Naive thymus-derived CD4-positive, alpha-beta T cell (primary cell): ENCODE results near the gene IP6K1. TPM values are rescaled to one million over a fixed set of nuclear protein-coding genes. Genes with fewer than 3 reads are reported as not detected.

Experiments
- ATAC-seq: fragments of 150-1000 bp; cut with Tn5 transposase; 2 replicates; pipeline ENCODE4 v1.10.0; 2021; ENCODE audit warnings: mild to moderate bottlenecking, moderate library complexity
- CTCF ChIA-PET: fragments of 350-600 bp; sonication (Branson Sonifier 250); formaldehyde crosslinking; loops from one replicate; lab custom pipeline; 2021; ENCODE audit warnings: antibody characterized with exemption; lab: Charles Lee
- POLR2A ChIA-PET: fragments of 350-600 bp; sonication (Branson Sonifier 250); formaldehyde crosslinking; loops from one replicate; lab custom pipeline; 2021; ENCODE audit warnings: antibody characterized with exemption, inconsistent platforms; lab: Charles Lee
- DNase-seq, 9 donors: peaks; one replicate each; pipeline versions ENCODE4 v3.0.0 to v3.0.0-alpha.2; 2020 to 2022; ENCODE audit warnings: mixed read lengths in 1 of 9
- H3K27ac ChIP-seq: one replicate; pipeline ENCODE4 v1.7.0; 2013; ENCODE audit warnings: mild to moderate bottlenecking, low read depth, low read length, moderate library complexity
- H3K27me3 ChIP-seq, 2 donors: one replicate each; pipeline ENCODE4 v1.7.0; 2013; ENCODE audit warnings: low read length in 2 of 2, mild to moderate bottlenecking in 2 of 2, moderate library complexity in 2 of 2; ENCODE audit not compliant: control insufficient read depth in 2 of 2, insufficient read depth in 2 of 2
- H3K36me3 ChIP-seq, 3 experiments: 1 replicate in 2 of 3; 2 replicates in 1 of 3; pipeline ENCODE4 v1.7.0; 2013; ENCODE audit warnings: low read length in 3 of 3, mild to moderate bottlenecking in 3 of 3, moderate library complexity in 1 of 3; ENCODE audit not compliant: insufficient read depth in 3 of 3, control insufficient read depth in 2 of 3
- H3K4me1 ChIP-seq, 2 donors: one replicate each; pipeline ENCODE4 v1.7.0; 2013; ENCODE audit warnings: low read length in 2 of 2, mild to moderate bottlenecking in 2 of 2, moderate library complexity in 1 of 2; ENCODE audit not compliant: control insufficient read depth in 2 of 2, insufficient read depth in 2 of 2
- H3K4me3 ChIP-seq: 2 replicates; pipeline ENCODE4 v1.7.0; 2013; ENCODE audit warnings: mild to moderate bottlenecking, low read length
- H3K9me3 ChIP-seq, 3 experiments: 1 replicate in 2 of 3; 2 replicates in 1 of 3; pipeline ENCODE4 v1.7.0; 2013; ENCODE audit warnings: low read length in 3 of 3; ENCODE audit not compliant: control insufficient read depth in 2 of 3
- H3K27ac Mint-ChIP-seq, 9 donors: one replicate each; pipeline ENCODE4 v1.8.0; 2020 to 2022; ENCODE audit warnings: mixed read lengths in 9 of 9, mild to moderate bottlenecking in 8 of 9, moderate library complexity in 5 of 9, inconsistent platforms in 2 of 9
- H3K27me3 Mint-ChIP-seq, 5 donors: one replicate each; pipeline ENCODE4 v1.8.0; 2021 to 2022; ENCODE audit warnings: mixed read lengths in 5 of 5, mild to moderate bottlenecking in 1 of 5
- H3K36me3 Mint-ChIP-seq, 5 donors: one replicate each; pipeline ENCODE4 v1.8.0; 2020 to 2022; ENCODE audit warnings: mixed read lengths in 5 of 5, mild to moderate bottlenecking in 3 of 5, inconsistent platforms in 1 of 5
- H3K4me1 Mint-ChIP-seq, 7 donors: one replicate each; pipeline ENCODE4 v1.8.0; 2020 to 2022; ENCODE audit warnings: mixed read lengths in 7 of 7, mild to moderate bottlenecking in 3 of 7, inconsistent platforms in 1 of 7
- H3K4me3 Mint-ChIP-seq, 10 donors: one replicate each; pipeline ENCODE4 v1.8.0; 2020 to 2022; ENCODE audit warnings: mild to moderate bottlenecking in 10 of 10, mixed read lengths in 10 of 10, moderate library complexity in 6 of 10, inconsistent platforms in 2 of 10
- H3K9me3 Mint-ChIP-seq, 11 donors: one replicate each; pipeline ENCODE4 v1.8.0; 2020 to 2022; ENCODE audit warnings: mixed read lengths in 11 of 11, mild to moderate bottlenecking in 4 of 11, inconsistent platforms in 1 of 11, moderate library complexity in 1 of 11
- intact Hi-C, 2 donors: fragments of 100-400 bp; cut with micrococcal nuclease; formaldehyde crosslinking; loops; one replicate each; pipeline ENCODE4 v1.15.1; 2023
- polyA plus RNA-seq, 2 donors: library from polyadenylated mRNA; unstranded; fragments of 300-500 nt; fragmentation: Illumina TruSeq; gene quantifications; one replicate each; pipeline ENCODE4 v1.2.3, GENCODE V29; 2021
- total RNA-seq, 6 experiments: library from RNA in 5 of 6; stranded (reverse) in 5 of 6; gene quantifications; 1 replicate in 5 of 6; 2 replicates in 1 of 6; pipeline ENCODE4 v1.2.3 and lab custom pipeline; 2021 to 2026

Gene IP6K1
- total and polyA plus RNA-seq, 7 experiments from 2014 or later, result 18.4 to 57.0 (median 45.4) TPM

DNA sequence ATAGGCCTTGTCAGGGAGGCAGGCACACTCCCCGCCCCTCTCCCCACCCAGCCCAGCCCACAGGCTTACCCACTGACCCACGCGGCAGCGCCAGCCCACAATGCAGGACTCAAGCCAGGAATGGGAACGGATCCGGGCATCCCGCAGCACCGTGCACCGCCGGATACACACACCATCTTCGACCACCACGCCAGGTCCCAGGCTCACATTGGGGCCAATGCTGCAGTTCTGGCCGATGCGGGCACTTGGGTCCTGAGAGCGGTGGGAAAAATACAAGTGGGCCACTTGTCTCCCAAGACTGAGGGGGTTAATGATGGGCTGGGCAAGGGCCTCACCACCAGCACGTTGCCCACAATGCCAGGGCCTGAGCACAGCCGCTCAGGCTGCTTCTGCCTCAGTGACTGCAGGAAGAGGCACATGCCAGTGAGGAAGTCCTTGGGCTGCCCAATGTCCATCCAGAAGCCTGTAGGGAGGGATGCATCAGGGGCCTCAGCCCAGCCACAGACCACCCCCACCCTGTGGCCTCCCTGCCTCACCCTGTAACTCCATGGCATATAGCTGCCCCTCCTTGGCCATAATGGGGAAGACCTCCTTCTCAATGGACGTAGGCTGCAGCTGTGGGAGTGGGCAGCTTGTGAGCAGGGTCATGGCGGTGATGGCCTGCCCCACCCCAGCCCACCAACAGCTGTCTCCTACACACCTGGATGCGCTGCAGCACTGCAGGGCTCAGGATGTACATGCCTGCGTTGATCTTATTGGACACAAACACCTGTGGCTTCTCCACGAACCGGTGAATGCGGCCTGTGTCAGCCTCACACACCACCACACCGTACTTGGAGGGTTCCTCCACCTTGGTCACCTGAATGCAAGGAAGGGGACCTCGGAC, 64.2 kb downstream of the IP6K1 start:
- ChIA-PET CTCF (interaction anchor here (1.2 kb wide), 1 partner anchor 116 kb away, joined by 4 read pairs; no protein-coding TSS in a partner anchor), POLR2A (interaction anchor here (0.7 to 1.5 kb wide), 4 partner anchors 10 to 81 kb away, joined by 3 to 5 read pairs (median 4); no protein-coding TSS in a partner anchor)
- Histone ChIP-seq H3K9me3 (no peaks in the 10 kb centered on the region), H3K36me3 (peaks cover 0 to 35% (median 0%) of the 10 kb centered on the region in 3 experiments), H3K27ac (peak overlapping the region; percentile 96), H3K27me3 (no peaks in the 10 kb centered on the region), H3K4me1 (peaks cover 17 to 22% of the 10 kb centered on the region in 2 donors), H3K4me3 (no peak overlapping the region)
- peak overlapping the region; percentile 82 to 99 (median 97) for H3K27ac Mint-ChIP-seq
- no peaks in the 10 kb centered on the region for H3K27me3 Mint-ChIP-seq
- intact Hi-C loops, result loop anchor here (5.0 kb wide), 4 partner anchors 35 to 205 kb away; partner anchors contain the start of genes MON1A (in 1 of the 2), MST1 (in 1 of the 2), RNF123 (in 1 of the 2) and TRAIP (in 1 of the 2)
- peaks cover 0 to 5% (median 0%) of the 10 kb centered on the region in 11 donors for H3K9me3 Mint-ChIP-seq
- ATAC-seq, result no peak
- peaks cover 18 to 42% (median 35%) of the 10 kb centered on the region in 7 donors for H3K4me1 Mint-ChIP-seq
- no peak for DNase-seq
- peak overlapping the region; percentile 91 to 98 (median 96) for H3K4me3 Mint-ChIP-seq
- peaks cover 0 to 16% (median 0%) of the 10 kb centered on the region in 5 donors for H3K36me3 Mint-ChIP-seq

DNA sequence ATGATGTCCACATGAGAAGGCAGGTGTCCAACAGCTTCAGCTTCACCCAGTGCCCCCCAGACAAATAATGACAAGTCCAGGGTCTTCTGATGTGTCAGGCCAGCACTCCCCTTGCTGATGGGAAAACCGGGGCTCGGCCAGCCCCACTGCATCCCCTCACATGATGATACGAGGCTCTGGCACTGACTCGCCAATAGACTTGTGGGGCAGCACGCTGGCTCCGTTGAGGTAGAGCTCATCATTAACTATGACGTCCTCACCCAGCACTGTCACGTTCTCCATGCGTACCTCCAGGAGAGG, 64.8 kb downstream of the IP6K1 start:
- DNase-seq, result no peak
- Mint-ChIP-seq H3K9me3 (peaks cover 0 to 5% (median 0%) of the 10 kb centered on the region in 11 donors), H3K4me3 (peak overlapping the region in 3 of 10 donors; percentile 45 to 92 (median 56)), H3K4me1 (peaks cover 18 to 42% (median 35%) of the 10 kb centered on the region in 7 donors), H3K27me3 (no peaks in the 10 kb centered on the region), H3K27ac (peak overlapping the region in 2 of 9 donors; percentile 38 to 43), H3K36me3 (peaks cover 0 to 16% (median 0%) of the 10 kb centered on the region in 5 donors)
- Histone ChIP-seq H3K4me1 (peaks cover 17 to 22% of the 10 kb centered on the region in 2 donors), H3K4me3 (no peak overlapping the region), H3K27me3 (no peaks in the 10 kb centered on the region), H3K36me3 (peaks cover 0 to 29% (median 0%) of the 10 kb centered on the region in 3 experiments), H3K27ac (no peak overlapping the region), H3K9me3 (no peaks in the 10 kb centered on the region)
- intact Hi-C loops, result loop anchor here (5.0 kb wide), 4 partner anchors 34 to 206 kb away; partner anchors contain the start of genes MON1A (in 1 of the 2), MST1 (in 1 of the 2), RNF123 (in 1 of the 2) and TRAIP (in 1 of the 2)
- no peak for ATAC-seq
- ChIA-PET CTCF (interaction anchor here (1.2 kb wide), 1 partner anchor 117 kb away, joined by 4 read pairs; no protein-coding TSS in a partner anchor), POLR2A (interaction anchor here (1.3 kb wide), 1 partner anchor 136 kb away, joined by 4 read pairs; no protein-coding TSS in a partner anchor)

DNA sequence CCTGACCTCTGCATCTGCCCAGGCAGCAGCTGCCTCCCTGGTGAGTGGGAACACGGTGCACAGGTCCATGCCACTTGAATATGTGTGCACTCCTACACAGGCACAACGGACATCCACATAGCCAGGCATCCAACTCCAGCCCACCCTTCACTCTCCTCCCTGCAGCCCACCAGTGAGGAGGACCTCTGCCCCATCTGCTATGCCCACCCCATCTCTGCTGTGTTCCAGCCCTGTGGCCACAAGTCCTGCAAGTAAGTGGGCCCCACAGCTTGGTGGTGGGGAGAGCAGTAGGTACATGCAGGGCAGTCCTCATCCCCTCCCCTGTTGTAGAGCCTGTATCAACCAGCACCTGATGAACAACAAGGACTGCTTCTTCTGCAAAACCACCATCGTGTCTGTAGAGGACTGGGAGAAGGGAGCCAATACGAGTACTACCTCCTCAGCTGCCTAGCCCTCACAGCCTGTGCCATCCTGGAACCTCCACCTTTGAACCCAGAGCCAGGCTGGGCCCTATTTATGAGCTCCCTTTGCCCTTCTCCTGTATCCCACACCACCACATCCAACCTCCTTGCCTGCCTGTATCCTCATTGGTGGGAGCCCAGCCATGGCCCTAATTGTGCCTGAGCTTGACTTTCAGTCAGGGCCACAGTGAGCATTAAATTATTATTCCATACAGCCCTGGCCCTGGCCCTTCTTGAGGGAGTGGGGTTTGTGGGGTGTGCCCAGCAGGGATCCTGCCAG, 65.3 kb downstream of the IP6K1 start:
- peaks cover 0 to 16% (median 0%) of the 10 kb centered on the region in 5 donors for H3K36me3 Mint-ChIP-seq
- H3K9me3 Mint-ChIP-seq, result peaks cover 0 to 5% (median 0%) of the 10 kb centered on the region in 11 donors
- H3K27me3 ChIP-seq, result no peaks in the 10 kb centered on the region
- CTCF ChIA-PET, result interaction anchor here (0.5 to 1.2 kb wide), 2 partner anchors 118 to 421 kb away, joined by 4 to 6 read pairs; no protein-coding TSS in a partner anchor
- ATAC-seq (no peak), DNase-seq (no peak)
- no peak overlapping the region for H3K4me3 ChIP-seq
- no peaks in the 10 kb centered on the region for H3K9me3 ChIP-seq
- peak overlapping the region in 7 of 9 donors; percentile 32 to 84 (median 59) for H3K27ac Mint-ChIP-seq
- no peaks in the 10 kb centered on the region for H3K27me3 Mint-ChIP-seq
- intact Hi-C loops, result loop anchor here (5.0 kb wide), 4 partner anchors 34 to 206 kb away; partner anchors contain the start of genes MON1A (in 1 of the 2), MST1 (in 1 of the 2), RNF123 (in 1 of the 2) and TRAIP (in 1 of the 2)
- no peak overlapping the region for H3K27ac ChIP-seq
- peak overlapping the region; percentile 15 to 72 (median 26) for H3K4me3 Mint-ChIP-seq
- H3K4me1 Mint-ChIP-seq, result peaks cover 18 to 42% (median 35%) of the 10 kb centered on the region in 7 donors
- peaks cover 17 to 22% of the 10 kb centered on the region in 2 donors for H3K4me1 ChIP-seq
- peaks cover 0 to 30% (median 0%) of the 10 kb centered on the region in 3 experiments for H3K36me3 ChIP-seq
- POLR2A ChIA-PET, result interaction anchor here (1.3 kb wide), 1 partner anchor 136 kb away, joined by 4 read pairs; no protein-coding TSS in a partner anchor

DNA sequence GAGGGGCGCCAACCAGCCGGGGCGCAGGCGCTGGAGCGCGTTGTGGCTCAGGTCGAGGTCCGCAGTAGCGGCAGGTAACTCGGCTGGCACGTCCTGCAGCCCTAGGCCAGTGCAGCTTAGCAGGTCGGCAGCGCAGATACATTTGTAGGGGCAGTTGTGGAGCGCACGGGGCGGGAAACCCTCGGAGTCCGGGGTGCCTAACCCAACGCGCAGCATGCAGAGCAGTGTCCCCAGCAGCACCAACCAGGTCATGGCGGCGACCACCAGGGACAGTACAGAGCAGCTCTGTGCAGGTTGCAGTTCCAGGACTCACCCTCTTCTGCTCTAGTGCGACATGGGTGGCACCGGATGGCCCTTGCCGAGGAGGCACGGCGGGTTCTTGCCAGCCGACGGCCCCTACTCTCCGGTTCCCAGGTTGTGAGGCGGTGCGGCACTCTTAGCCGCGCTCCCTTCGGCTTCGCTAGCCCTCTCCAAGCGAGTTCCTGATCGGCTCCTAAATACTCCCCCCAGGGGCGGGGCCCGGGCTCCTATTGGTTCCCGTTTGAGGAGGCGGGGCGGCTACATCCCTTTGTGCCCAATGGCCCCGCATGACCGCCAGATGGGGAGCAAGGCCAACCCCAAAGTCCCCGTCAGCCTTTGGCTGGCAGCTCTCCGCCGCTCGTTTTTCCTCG, 67.0 kb downstream of the IP6K1 start, which contains the start of gene AMIGO3:
TSS of gene AMIGO3 (minus strand) at position 471 of the 671 bp plus-strand sequence. CDS start at position 252, 219 bp downstream.
- POLR2A ChIA-PET, result interaction anchor here (0.6 to 1.5 kb wide), 5 partner anchors 8 to 99 kb away, joined by 3 to 5 read pairs (median 4); partner anchors contain the start of gene IP6K1

DNA sequence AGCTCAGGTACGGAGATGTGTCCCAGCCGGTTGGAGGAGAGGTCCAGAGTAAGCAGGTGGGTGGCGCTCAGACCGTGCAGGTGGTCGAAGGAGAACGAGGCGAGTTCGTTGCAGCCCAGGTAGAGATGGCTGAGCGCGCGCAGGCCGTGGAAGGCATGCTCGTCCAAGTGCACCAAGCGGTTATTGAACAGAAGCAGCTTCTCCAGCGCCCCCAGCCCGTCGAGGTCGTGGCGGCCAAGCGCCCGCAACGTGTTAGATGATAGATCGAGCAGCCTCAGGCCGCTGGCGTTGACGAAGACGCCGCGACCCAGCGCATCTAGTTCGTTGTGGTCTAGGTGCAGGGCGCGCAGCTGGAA, 67.5 kb downstream of the IP6K1 start:
- Histone ChIP-seq H3K9me3 (no peaks in the 10 kb centered on the region), H3K4me3 (peak overlapping the region; percentile 85), H3K4me1 (peaks cover 13 to 18% of the 10 kb centered on the region in 2 donors), H3K27ac (peak overlapping the region; percentile 69), H3K36me3 (peaks cover 0 to 32% (median 0%) of the 10 kb centered on the region in 3 experiments), H3K27me3 (no peaks in the 10 kb centered on the region)
- intact Hi-C loops, result loop anchor here (1.0 kb wide), 7 partner anchors 16 to 120 kb away; partner anchors contain the start of genes APEH (in 1 of the 2), INKA1 (in 1 of the 2), IP6K1 (in 1 of the 2) and MST1 (in 1 of the 2)
- Mint-ChIP-seq H3K27ac (peak overlapping the region in 8 of 9 donors; percentile 47 to 95 (median 84)), H3K27me3 (no peaks in the 10 kb centered on the region), H3K4me1 (peaks cover 16 to 43% (median 30%) of the 10 kb centered on the region in 7 donors), H3K9me3 (peaks cover 0 to 3% (median 0%) of the 10 kb centered on the region in 11 donors), H3K36me3 (peaks cover 0 to 17% (median 0%) of the 10 kb centered on the region in 5 donors), H3K4me3 (peak overlapping the region; percentile 86 to 96 (median 91))
- DNase-seq (no peak), ATAC-seq (no peak)
- CTCF ChIA-PET, result interaction anchor here (1.1 kb wide), 1 partner anchor 179 kb away, joined by 4 read pairs; no protein-coding TSS in a partner anchor
- POLR2A ChIA-PET, result interaction anchor here (0.6 to 1.5 kb wide), 5 partner anchors 8 to 99 kb away, joined by 3 to 5 read pairs (median 4); partner anchors contain the start of gene IP6K1

More for the DNA sequence above, 67.0 kb downstream of the IP6K1 start, which contains the start of gene AMIGO3:
- Mint-ChIP-seq H3K4me1 (peaks cover 18 to 43% (median 30%) of the 10 kb centered on the region in 7 donors), H3K27me3 (no peaks in the 10 kb centered on the region), H3K4me3 (peak within 1 kb of the TSS; percentile 86 to 96 (median 91)), H3K36me3 (peaks cover 0 to 17% (median 0%) of the 10 kb centered on the region in 5 donors), H3K9me3 (peaks cover 0 to 5% (median 0%) of the 10 kb centered on the region in 11 donors), H3K27ac (peak within 1 kb of the TSS; percentile 78 to 95 (median 86))
- Histone ChIP-seq H3K9me3 (no peaks in the 10 kb centered on the region), H3K36me3 (peaks cover 0 to 30% (median 0%) of the 10 kb centered on the region in 3 experiments), H3K27ac (peak within 1 kb of the TSS; percentile 69), H3K4me3 (peak within 1 kb of the TSS; percentile 85), H3K4me1 (peaks cover 14 to 19% of the 10 kb centered on the region in 2 donors), H3K27me3 (no peaks in the 10 kb centered on the region)
- CTCF ChIA-PET, result interaction anchor here (0.9 to 1.1 kb wide), 2 partner anchors 16 to 179 kb away, joined by 3 to 4 read pairs; no protein-coding TSS in a partner anchor
- DNase-seq (peak; percentile 81 to 91 (median 87)), ATAC-seq (peak; percentile 81)
- intact Hi-C loops, result loop anchor here (1.0 kb wide), 7 partner anchors 16 to 120 kb away; partner anchors contain the start of genes APEH (in 1 of the 2), INKA1 (in 1 of the 2), IP6K1 (in 1 of the 2) and MST1 (in 1 of the 2)
